ENCODE results near the gene FGF23.
"Not testable (repeated sequence)": the region's sequence is repeated elsewhere in the genome, so short reads cannot be mapped to it uniquely, and the experiment has no call there.

The FGF23 gene

DNA sequence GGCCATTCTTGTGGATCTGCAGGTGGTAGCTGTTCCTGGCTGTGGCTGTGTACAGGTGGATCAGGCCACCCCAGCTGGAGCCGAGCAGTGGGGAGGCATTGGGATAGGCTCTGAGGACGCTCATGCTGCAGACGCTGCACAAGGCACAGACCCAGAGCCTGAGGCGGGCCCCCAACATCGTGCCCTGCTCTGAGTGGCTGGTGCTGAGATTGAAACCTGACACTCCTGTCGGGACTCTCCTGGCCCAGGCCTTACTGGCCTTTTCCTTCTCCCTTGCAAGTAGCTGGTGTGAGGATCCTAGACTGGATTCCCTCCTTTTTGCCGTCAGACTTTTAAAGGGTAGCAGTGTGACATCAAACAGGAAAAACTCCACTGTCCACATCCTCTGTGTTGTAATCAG is at the start of gene FGF23:
Gene FGF23 (minus strand): TSS at position 308 of the 400 bp plus-strand sequence. CDS start 130 bp downstream, at position 178.
- no peak for DNase-seq (ENCODE audit: low read depth)

DNA sequence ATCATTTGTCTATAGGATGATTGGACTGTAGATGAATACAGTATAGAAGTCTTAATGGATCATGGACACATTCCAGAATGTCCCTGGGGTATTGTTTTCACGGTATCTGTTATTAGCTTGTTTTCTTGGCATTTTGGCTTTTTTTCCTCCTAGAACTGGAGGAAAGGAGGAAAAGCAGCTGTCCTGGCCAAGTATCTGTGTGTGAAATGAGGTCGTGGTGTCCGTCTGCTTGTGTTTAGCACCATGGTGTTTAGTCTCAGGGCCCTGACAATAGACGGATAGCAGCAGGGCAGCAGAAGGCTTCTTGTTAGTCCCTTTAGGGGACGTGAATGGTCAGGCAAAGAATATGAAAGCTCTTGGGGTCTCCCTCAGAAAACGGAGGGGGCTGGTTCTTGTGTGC is 44.9 kb upstream of the FGF23 start:
- no peak for DNase-seq (ENCODE audit: low read depth)

DNA sequence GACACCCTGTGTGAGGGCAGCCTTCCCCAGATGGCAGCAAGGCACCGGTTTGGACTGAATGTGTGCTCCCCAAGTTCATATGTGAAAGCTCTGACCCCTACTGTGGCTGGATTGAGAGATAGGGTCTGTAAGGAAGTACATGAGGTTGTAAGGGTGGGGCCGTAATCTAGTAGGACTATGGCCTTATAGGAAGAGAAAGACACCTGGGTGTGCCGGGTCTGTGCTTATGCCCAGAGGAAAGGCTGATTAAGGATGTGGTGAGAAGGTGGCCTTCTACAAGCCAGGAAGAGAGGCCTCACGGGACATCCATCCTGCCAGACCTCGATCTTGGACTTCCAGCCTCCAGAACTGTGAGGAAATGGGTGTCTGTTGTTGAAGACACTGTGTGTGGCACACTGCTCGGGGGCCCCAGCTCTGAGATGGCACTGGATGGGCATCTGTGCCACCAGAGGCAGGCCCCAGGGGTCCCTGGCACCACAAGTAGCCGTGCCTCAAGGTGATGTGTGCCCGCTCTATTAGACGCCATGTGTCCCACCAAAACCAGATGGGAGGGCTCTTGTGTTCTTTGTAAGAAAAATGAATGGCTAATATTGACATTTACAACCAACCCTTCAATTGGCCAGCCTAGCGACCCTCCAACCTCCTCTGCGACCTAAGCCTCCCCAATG is 44.1 kb upstream of the FGF23 start:
- no peak for DNase-seq (ENCODE audit: low read depth)

- no peak for DNase-seq (ENCODE audit: low read depth)
Measured at GRCh38 chr12:4422985-4423384, 43.5 kb upstream of the FGF23 start.

- no peak for DNase-seq (ENCODE audit: low read depth)
Measured at GRCh38 chr12:4421590-4422031, 42.1 kb upstream of the FGF23 start.

DNA sequence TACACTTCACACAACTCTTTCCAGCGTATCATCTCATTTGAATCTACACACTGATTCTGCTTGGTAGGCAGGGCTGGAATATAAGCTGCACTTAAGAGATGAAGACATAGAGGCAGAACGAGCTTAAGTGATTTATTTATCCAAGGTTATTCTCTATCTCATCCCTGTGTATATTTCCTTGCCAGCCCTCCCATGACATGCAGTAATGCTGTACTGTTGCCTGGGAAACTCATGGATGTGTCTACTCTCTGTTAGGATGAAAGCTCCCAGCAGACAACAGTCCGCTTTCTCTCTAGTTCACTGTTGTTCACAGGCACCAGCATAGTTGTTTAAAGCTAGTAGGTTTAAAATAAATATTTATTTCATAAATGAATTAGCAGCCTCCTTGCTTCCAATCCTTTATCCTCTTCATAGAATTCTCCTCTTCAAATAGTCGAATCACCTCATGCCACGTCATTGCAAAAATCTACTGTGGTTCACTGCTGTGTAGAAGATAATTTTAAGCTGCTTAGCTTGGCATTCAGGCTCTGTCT is 40.7 kb upstream of the FGF23 start:
- no peak for DNase-seq (ENCODE audit: low read depth)

DNA sequence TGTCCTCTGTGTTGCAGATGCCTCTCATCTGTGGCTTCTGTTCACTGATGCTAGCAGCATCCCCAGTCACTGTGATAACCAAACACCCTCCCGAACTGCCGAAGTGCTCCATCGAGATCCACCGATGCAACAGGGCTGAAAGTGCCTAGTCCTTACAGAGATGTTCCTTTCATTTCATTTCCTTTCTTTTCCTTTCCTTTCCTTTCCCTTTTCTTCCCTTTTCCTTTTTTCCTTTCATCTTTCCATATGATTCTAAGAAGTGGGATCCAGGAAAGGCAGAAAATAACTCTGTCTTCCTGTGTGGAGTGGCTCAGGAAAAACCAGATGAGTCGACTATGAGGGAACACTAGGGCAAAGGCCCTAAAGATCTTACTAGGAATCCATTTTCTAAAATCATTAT is 39.4 kb upstream of the FGF23 start:
- no peak for DNase-seq (ENCODE audit: low read depth)

GRCh38 chr12:4417936-4418335 is 38.4 kb upstream of the FGF23 start:
- no peak for DNase-seq (ENCODE audit: low read depth)

GRCh38 chr12:4417455-4417854 is 37.9 kb upstream of the FGF23 start:
- no peak for DNase-seq (ENCODE audit: low read depth)

DNA sequence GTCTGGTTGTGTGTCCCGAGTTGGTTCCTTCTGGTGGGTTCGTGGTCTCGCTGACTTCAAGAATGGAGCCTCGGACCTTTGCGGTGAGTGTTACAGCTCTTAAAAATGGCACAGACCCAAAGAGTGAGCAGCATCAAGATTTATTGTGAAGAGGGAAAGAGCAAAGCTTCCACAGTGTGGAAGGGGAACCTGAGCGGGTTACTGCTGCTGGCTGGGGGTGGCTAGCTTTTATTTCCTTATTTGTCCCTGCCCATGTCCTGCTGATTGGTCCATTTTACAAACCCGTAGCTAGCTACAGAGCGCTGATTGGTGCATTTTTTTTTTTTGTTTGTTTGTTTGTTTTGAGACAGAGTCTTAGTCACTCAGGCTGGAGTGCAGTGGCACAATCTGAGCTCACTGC is 36.8 kb upstream of the FGF23 start:
- no peak for DNase-seq (ENCODE audit: low read depth)

- no peak for DNase-seq (ENCODE audit: low read depth)
Measured at GRCh38 chr12:4412465-4412864, 33.0 kb upstream of the FGF23 start.

GRCh38 chr12:4412056-4412455 is 32.5 kb upstream of the FGF23 start:
- no peak for DNase-seq (ENCODE audit: low read depth)

GRCh38 chr12:4407136-4407535 is 27.6 kb upstream of the FGF23 start:
- no peak for DNase-seq (ENCODE audit: low read depth)

DNA sequence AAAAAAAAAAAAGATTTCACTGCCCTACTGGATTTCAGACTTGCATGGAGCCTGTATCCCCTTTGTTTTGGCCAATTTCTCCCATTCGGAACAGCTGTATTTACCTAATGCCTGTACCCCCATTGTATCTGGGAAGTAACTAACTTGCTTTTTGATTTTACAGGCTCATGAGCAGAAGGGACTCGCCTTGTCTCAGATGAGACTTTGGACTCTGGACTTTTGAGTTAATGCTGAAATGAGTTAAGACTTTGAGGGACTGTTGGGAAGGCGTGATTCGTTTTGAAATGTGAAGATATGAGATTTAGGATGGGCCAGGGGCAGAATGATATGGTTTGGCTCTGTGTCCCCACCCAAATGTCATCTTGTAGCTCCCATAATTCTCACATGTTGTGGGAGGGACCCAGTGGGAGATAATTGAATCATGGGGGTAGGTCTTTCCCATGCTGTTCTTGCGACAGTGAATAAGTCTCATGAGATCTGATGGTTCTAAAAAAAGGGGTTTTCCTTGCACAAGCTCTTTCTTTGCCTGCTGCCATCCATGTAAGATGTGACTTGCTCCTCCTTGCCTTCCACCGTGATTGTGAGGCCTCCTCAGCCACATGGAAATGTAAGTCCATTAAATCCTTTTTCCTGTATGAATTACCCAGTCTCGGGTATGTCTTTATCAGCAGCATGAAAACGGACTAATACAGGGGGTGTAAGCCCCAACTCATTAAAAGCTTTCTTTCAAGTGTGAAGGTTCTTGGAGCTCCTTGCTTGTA is 25.5 kb upstream of the FGF23 start:
- not testable (repeated sequence) for DNase-seq (ENCODE audit: low read depth)

DNA sequence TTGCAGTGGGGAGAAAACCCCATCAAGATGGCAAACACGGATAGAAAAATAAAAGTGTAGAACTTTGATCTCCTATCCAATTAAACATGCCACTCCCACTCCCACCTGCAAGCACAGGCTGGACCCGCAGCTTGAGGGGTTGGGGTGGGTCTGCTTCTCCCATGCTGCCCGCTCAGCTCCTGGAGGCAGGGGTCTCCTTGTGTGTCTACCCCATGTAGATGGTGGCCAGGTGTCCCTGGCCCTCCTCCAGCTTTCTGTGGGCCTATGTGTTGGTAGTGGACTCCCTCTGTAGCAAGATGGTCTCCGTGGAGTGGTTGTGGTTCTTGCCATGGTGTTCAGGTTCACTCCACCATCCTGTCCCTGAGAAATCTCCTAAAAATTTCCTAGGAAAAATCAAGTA is 23.5 kb upstream of the FGF23 start:
- DNase-seq (ENCODE audit: low read depth): no peak

- no peak for DNase-seq (ENCODE audit: low read depth)
Measured at GRCh38 chr12:4401117-4401516, 21.6 kb upstream of the FGF23 start.

DNA sequence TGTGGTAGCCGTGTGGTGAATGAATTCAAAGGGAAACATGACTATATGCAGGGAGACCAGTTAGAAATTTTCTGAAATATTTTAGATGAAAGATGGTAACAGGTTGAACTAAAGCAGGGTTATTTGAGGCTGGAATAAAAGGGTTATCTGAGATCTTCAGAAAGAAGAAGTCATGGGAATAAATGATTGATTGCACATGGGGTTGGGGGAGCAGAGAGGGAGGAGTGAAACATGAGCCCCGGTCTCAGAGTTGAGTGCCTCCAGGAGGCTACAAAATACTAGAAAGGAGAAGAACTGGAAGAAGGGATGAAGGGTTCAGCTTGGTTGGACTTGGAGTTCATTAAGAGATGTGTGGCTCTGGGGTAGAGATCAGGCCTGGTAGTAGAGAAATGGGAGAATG is 16.3 kb upstream of the FGF23 start:
- no peak for DNase-seq (ENCODE audit: low read depth)

DNA sequence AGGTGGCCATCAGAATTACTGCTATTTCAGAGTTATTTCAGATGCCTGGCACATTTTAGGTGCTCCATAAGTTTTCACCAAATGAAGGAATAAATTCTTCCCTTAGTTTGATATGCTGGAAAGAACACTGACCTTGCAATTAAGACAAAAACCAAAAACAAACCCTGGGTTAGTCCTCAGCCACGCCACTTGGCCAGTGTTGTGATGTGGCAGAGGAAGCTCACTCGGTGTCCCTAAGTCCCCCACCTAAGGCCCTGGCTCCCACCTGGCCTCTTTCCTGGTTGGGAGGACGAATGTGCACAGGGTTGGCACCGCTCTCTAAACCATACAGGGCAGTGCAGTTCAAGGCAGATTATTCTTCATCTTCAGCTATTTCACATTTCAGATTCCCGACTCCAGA is 13.7 kb upstream of the FGF23 start:
- no peak for DNase-seq (ENCODE audit: low read depth)

DNA sequence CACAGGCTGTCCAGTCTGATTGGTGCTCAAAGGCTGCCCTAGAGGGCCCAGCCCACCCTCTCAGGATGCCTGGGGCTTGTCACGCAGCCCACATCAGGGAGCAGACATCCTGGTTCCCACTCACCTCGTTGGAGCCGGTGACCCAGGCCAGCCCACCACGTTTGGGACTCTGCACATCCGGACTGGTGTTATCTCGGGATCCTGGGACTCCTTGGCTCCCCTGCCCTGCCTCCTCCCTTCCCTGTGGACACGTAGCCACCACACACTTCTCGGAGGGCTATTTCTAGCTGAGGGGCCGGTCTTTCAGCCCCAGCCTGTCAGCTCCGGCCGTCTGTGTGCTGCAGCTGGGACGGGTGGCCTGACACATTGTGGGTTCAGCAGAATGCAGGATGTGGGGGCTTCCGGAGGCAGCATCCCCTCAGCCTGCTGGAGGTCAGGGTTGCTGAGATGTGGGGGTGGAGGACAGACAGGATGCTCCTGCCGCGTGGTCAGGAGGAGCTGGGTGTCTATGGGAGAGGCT is 12.8 kb upstream of the FGF23 start:
- DNase-seq (ENCODE audit: low read depth): no peak

DNA sequence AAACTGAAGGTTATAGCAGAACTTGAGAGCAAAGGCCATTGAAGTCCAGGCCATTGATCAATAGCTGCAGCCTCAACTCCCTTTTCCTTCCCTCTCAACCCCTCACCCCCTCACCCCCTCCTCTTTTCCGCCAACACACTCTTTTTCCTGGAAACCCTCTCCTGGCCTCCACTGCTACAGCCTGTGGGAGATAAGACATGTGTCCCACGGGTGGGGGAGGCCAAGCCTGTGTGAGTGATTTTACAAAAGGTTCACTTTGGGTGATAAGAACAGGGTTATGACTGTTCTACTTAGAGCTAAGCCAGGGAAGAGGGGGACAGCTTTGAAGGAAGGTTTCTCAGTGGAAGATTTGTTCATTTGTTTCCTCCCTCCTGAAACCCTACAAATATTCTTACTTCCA is 9.2 kb upstream of the FGF23 start:
- DNase-seq (ENCODE audit: low read depth): no peak

- DNase-seq (ENCODE audit: low read depth): no peak
Measured at GRCh38 chr12:4388032-4388431, 8.5 kb upstream of the FGF23 start.

DNA sequence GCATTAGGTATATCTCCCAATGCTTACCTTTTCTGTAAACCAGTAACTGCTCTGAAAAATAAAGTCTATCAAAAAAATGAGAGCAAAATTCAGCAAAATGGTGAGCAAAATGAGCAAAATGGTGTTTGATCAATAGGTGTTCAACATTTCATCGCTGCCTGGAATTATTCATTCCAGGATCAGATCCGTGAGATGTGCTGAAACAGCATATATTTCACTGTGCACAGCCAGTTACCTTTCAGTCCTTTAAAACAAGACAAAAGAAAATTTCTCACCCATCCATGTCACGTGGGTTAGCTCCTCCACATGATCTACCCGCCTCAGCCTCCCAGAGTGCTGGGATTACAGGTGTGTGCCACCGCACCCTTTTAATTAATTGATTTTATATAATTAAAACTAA is 8.1 kb upstream of the FGF23 start:
- no peak for DNase-seq (ENCODE audit: low read depth)

- DNase-seq (ENCODE audit: low read depth): no peak
Measured at GRCh38 chr12:4386801-4387200, 7.3 kb upstream of the FGF23 start.
